Measurements from ENCODE around the gene BMERB1. TPM values are rescaled to one million over a fixed set of nuclear protein-coding genes. Genes with fewer than 3 reads are reported as not detected.

BMERB1 gene
- total and polyA plus RNA-seq, 9 of the 15 experiments (the other 6 are each of a cell fraction or from before 2014, with no cell fraction given) = 0.29 to 2.9 (median 0.94) TPM

- no peak for TF ChIP-seq ZMIZ1 (IDR thresholded peaks at IDR 0.05; ENCODE audit: low read depth in 2 of 2, low read length in 2 of 2)
- TF ChIP-seq ZNF134 (CRISPR knock-in tag; conservative IDR thresholded peaks at IDR 0.05) = no peak
- 0 out of 2 replicates have a peak, but pooled peaks have one; percentile 33 for TF ChIP-seq ZNF766 (CRISPR knock-in tag; conservative IDR thresholded peaks at IDR 0.05)
- TF ChIP-seq U2AF1 (optimal IDR thresholded peaks at IDR 0.05; ENCODE audit: low read depth, low read length) = no peak
- no peak for TF ChIP-seq ZNF140 (CRISPR knock-in tag; IDR thresholded peaks at IDR 0.05)
- 0 out of 2 replicates have a peak, but pooled peaks have one; percentile 37 for TF ChIP-seq EP400 (IDR thresholded peaks at IDR 0.05)
- no peak for TF ChIP-seq GATAD2A (IDR thresholded peaks at IDR 0.05)
- TF ChIP-seq BRF1 (IDR thresholded peaks at IDR 0.05; ENCODE audit: borderline replicate concordance, extremely low read depth, insufficient read length) = no peak
- no peak for TF ChIP-seq MAFF (IDR thresholded peaks at IDR 0.05; ENCODE audit: low read length)
- TF ChIP-seq NR4A1 (CRISPR knock-in tag; IDR thresholded peaks at IDR 0.05) = no peak
- no peak for TF ChIP-seq NR4A1 (tag; IDR thresholded peaks at IDR 0.05)
- TF ChIP-seq ZKSCAN8 (CRISPR knock-in tag; IDR thresholded peaks at IDR 0.05) = 0 out of 2 replicates have a peak, but pooled peaks have one; percentile 41
- TF ChIP-seq MAX (CRISPR knock-in tag; IDR thresholded peaks at IDR 0.05) = peak; percentile 70; the same call in 1 of the 2 replicates
- no peak for TF ChIP-seq SUPT5H (IDR thresholded peaks at IDR 0.05)
- TF ChIP-seq ZZZ3 (IDR thresholded peaks at IDR 0.05) = no peak
- no peak for TF ChIP-seq HNRNPL (IDR thresholded peaks at IDR 0.05; ENCODE audit: low read depth, low read length)
- no peak for TF ChIP-seq MXD1 (CRISPR knock-in tag; IDR thresholded peaks at IDR 0.05; ENCODE audit: borderline replicate concordance, poor library complexity, severe bottlenecking)
- no peak for TF ChIP-seq MNT (conservative IDR thresholded peaks at IDR 0.05)
- TF ChIP-seq ZSCAN32 (CRISPR knock-in tag; IDR thresholded peaks at IDR 0.05) = no peak
Observed at GRCh38 chr16:15535772-15536171, 101.4 kb downstream of the BMERB1 start (continued).

All from K562 (cell line).